GM18526 (cell line): ENCODE results near the gene NRF1.

ENCODE experiments used
- POLR2A ChIP-seq: IDR thresholded peaks from 3 replicates; pipeline ENCODE4 v1.6.1; 2011; ENCODE audit not compliant: insufficient read length; ENCODE audit errors: extremely low read depth

Gene NRF1

GRCh38 chr7:129784783-129785684, 173.5 kb downstream of the NRF1 start:
- no peak for TF ChIP-seq POLR2A

GRCh38 chr7:129785685-129786514, 174.4 kb downstream of the NRF1 start:
- no peak for TF ChIP-seq POLR2A

- TF ChIP-seq POLR2A, result no peak
Measured at GRCh38 chr7:129786825-129787563, 175.5 kb downstream of the NRF1 start.

- TF ChIP-seq POLR2A, result no peak
Measured at GRCh38 chr7:129789000-129789399, 177.5 kb downstream of the NRF1 start.

GRCh38 chr7:129789652-129790051, 178.1 kb downstream of the NRF1 start:
- no peak for TF ChIP-seq POLR2A

GRCh38 chr7:129790136-129790535, 178.6 kb downstream of the NRF1 start:
- no peak for TF ChIP-seq POLR2A

GRCh38 chr7:129792721-129793120, 181.2 kb downstream of the NRF1 start:
- TF ChIP-seq POLR2A, result no peak

- no peak for TF ChIP-seq POLR2A
Measured at GRCh38 chr7:129793506-129794310, 182.2 kb downstream of the NRF1 start.

GRCh38 chr7:129796186-129796775, 184.8 kb downstream of the NRF1 start:
- no peak for TF ChIP-seq POLR2A

- TF ChIP-seq POLR2A, result no peak
Measured at GRCh38 chr7:129797214-129797789, 185.8 kb downstream of the NRF1 start.

- TF ChIP-seq POLR2A, result no peak
Measured at GRCh38 chr7:129798616-129799349, 187.3 kb downstream of the NRF1 start.

GRCh38 chr7:129799350-129799955, 187.9 kb downstream of the NRF1 start:
- TF ChIP-seq POLR2A, result no peak

- TF ChIP-seq POLR2A, result no peak
Measured at GRCh38 chr7:129800901-129801300, 189.4 kb downstream of the NRF1 start.
